Stimulated activated naive CD4-positive, alpha-beta T cell (primary cell): ENCODE results near the gene ACTG1.

ENCODE experiments used
- DNase-seq, 6 experiments: peaks; one replicate each; lab custom pipeline; 2025; lab: John Stamatoyannopoulos, UW

Gene ACTG1

DNA sequence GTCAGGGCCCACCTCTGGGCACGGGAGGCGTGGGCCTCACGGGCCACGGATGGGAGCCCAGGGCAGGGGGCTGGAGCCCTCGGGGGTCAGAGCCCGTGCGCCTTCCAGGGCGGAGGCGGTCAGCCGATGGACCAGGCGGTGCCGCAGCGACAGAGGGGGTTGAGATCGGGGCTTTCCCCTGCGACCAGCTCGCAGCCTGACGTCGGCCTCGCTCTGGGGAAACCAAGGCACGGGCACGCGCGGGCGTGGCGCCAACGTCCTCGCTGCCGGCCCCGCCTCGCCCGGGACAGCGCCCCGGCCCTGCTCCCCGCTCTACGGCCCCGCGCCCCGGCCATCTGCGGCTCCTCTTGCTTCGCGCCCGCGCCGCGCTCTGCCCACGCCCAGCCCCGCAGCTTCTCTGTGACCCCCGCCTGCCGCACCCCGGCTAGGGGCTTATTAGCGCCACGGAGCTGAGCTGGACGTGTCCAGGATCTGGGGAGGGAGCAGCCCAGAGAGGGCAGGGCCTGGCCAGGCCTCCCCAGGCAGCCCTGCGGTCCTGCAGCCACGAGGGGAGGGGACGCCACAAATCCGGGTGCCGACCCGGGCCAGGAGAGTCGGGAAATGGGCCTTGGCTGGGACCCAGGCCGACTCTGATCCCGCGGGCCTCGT is 13.5 kb downstream of the ACTG1 start:
- no peak for DNase-seq

DNA sequence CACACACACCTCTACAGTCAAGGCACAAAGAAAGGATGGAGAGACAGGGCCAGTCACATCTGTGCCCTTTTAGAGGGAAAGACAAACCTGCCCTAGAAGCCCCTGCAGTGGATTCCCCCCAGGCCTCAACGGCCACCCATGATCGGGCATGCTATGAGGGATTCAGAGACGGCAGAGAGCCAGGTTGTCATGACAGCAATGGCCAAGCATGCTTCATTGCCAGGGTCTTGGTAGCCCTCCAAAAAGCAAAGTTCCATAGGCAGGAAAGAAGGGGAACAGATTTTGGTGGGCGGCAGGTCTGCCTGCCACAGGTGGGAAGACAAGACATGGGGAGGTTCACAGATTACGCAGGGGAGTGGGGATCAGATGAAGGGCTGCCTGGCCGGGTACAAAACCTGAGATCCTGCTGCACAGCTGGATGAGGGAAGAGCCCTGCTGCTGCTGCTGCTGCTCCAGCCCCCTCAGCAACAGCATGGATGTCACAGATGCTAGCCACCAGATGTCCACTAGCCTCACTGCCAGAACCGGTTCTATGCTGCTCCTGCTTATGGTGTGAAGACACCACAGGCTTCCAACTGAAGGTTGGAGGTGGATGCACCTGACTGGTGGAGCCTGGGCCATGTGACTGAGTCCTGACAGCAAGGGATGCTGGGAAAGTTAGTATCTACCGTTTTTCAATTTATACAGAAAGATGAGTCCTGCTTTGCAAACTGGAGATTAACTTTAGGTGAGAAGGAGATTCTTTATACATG is 17.8 kb downstream of the ACTG1 start:
- DNase-seq: no peak

DNA sequence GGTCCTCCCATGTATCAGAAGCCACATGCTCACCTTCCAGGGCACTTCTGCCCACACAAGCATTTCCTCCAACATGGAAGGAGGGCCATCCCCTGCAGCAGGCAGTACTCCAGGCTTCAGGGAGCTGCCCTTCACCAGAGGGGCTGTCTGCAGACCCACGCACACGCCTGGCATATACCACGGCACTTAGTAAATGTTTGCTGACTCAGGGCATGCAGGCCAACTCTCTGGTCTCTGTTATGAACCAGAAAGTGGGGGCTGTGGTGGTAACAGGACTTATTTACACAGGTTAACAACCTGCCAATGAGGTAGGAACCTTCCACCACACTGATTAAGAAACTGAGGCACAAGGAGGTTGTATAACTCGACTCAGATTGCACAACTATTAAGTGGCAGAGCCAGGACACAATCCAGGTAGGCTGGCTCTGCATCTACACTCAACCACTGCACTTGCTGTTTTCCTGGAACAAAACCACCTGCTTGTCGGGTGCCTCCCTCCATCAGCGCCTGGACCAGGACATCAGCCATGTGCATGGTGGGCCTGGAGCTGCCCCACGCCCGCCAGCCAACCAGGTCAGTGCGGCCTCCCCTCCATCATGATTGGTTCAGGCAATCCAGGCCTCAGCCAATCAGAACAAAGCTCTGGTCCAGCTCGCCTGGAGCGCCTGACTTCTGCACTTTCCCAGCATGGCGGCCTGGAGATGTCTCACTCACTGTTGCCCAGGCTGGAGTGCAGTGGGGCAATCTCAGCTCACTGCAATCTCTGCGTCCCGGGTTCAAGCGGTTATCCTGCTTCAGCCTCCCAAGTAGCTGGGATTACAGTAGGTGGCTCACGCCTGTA is 19.2 kb downstream of the ACTG1 start:
- DNase-seq: no peak

DNA sequence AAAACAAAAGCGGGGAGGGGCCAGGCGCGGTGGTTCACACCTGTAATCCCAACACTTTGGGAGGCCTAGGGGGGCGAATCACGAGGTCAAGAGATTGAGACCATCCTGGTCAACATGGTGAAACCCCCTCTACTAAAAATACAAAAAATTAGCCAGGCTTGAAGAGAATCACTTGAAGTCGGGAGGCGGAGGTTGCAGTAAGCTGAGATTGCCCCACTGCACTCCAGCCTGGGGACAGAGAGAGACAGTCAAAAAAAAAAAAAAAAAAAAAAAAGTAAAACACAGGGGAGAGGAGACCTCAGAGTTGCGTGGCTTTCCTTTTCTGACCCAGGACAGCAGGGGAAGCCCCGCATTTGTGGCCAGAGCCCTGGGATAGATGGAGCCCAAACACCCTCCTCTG is 19.9 kb downstream of the ACTG1 start:
- no peak for DNase-seq

DNA sequence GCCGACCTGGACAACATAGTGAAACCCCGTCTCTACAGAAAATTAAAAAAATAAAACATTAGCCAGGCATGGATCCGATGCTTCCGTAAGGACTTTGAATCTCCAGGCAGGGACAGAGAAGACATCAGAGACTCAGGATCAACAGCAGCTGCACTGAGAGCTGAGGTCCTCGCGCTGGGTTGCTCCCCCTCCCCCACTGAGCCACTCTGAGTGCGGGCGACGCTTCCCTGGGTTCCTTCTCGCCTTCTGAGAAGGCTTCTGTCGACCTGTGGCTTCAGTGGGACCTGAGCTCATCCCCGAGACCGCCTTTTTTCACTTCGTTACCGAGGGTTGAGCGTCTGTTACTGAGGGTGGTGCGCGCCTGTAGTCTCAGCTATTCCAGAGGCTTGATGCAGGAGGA is 20.4 kb downstream of the ACTG1 start:
- DNase-seq: no peak

DNA sequence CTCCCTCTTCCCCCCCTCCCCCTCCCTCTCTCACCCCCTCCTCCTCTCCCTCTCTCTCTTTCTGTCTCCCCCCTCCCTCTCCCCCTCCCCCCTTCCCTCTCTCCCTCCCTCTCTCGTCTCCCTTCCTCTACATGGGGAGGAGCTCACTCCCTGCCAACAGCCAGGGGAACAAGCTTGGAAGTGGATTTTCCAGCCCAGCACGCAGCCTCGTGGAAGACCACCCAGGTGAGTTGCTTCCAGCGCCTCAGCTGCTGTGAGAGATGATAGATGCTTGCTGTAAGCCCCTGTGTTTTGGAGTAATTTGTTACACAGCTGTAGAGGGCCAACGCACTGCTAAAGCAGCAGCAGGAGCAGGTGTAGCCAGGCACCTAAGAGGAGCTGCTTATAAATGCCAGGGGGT is 20.8 kb downstream of the ACTG1 start:
- DNase-seq: no peak

DNA sequence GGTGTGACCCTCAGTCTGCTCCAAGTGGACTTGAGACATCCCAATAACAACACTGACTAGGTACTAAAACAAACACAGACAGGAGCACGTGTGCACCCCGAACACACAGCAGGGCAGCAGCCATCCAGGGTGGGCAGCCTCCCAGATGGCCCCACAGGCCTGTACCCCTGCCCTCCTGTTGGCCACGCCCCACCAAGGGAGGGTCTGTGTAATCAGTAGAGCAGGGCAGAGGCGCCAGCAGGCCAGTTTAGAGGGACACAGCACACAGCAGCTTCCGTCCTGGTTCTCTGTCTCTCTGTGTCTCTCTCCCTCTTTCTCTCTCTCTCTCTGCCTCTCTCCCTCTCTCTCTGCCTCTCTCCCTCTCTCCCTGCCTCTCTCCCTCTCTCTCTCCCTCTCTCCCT is 21.4 kb downstream of the ACTG1 start:
- DNase-seq: no peak

DNA sequence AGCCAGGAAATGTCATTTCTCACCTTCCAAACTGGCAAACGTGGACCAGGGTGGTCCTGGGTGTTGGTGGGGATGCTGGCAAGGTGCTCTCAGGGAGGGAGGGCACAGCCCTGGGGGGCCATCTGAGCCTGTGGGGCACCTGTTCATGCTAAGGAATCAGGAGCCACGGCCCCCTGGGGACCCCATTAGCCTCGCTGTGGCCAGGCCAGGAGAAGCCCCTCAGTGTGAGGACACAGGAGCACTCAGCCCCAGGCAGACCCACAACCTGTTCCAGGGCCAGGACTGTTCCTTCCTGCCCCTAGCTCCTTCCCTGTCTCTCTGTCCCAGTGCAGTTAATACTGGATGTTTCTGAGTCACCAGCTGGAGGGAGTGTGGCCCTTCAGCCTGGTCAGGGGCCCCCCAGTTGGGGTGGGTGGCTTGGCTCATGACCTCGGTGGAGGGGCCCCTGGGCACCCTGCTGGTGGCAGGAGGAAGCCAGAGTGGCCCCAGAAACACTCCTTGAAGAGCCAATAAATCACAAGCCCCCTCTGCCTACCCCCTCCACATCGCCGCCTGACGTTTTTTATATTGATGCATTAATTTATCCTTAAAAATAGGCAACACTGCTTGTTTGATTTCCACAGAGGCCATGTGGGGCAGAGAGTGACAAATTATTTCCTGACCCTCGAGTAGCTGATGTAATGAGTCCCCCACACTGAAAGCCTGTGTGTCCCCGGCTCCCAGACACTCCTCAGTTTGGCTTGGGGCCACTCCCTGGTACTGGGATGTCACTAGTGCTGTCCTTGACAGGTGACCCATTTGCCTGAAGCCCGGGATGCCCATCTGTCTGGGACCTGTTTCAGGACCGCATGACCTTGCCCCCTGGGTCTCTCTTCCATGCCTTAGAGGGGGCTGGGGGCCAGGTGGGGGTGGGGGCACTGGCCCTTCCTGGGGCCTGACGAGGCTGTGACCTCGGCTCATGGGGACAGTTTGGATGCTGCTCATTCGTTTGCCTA is 22.3 kb downstream of the ACTG1 start:
- DNase-seq: no peak

DNA sequence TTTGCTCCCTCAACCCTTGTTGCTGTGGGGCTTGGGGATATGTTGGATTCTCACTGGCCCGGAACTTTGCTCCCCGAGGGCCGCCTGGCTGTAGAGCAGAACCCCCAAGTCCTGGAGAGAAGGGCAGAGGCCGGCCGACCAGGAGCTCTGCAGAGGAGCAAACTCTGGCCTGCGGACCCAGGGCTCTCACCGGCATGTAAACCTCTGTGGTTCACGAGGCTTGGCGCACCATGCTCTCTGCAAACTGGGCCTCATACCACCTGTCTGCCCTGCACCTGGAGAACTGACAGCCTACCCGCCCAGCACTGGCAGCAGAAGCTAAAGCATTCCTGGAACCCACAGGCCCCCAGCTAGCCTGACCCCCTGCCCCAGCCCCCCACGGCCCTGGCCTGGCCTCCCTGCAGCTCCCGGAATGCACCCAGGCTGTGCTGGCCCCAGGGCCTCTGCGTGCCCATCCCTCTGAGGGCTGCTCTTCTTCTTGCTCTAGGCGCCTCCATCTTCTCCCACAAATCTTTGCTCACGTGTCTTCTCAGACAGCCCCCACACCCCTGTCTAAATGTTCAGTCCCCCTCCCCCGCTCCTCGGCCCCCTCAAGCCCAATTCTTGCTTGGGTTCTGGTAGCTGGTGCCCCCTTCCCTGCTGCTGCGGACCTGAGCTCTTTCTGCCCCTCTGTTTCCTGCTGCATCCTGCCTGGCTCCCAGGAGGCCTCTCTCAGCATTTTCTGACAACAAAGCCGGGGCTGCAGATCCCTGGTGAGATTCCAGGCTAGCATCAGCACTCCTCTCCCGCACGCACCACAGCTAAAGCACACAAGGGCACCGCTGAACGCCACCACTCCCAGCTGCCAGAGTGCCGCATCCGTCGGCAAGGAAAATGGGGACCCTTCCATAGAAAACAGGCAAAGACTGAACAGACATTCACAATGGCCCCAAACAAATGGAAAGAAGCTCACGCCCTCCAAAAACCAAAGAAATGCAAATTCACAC is 23.3 kb downstream of the ACTG1 start:
- DNase-seq: no peak

DNA sequence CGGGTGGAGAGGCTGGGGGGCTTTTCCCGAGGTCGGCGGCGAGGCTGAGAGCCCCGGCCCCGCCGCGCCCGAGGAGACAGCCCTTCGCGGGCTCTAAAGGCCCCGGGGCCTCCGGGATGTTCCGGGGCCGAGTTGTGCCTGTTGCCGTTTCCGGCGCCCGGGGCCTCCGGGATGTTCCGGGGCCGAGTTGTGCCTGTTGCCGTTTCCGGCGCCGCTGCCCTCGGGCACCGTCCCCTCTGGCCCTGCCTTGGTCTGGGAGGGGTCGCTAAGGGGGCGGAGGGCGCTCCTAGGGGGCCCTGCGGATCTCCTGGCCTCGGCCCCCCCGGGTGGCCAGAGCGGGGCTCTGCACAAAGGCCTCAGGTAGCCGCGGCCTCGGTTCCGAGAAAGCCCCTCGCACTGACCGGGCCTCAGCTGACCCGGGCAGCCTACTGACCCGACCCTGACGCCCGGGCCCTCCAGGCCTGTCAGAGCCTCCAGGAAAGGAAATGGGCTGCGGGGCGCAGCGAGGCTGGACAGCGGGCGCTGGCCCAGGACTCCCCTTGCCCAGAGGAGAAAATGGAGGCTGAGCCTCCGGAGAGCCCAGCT is 24.2 kb downstream of the ACTG1 start:
- peak in 1 of 6 experiments; percentile 48 for DNase-seq

DNA sequence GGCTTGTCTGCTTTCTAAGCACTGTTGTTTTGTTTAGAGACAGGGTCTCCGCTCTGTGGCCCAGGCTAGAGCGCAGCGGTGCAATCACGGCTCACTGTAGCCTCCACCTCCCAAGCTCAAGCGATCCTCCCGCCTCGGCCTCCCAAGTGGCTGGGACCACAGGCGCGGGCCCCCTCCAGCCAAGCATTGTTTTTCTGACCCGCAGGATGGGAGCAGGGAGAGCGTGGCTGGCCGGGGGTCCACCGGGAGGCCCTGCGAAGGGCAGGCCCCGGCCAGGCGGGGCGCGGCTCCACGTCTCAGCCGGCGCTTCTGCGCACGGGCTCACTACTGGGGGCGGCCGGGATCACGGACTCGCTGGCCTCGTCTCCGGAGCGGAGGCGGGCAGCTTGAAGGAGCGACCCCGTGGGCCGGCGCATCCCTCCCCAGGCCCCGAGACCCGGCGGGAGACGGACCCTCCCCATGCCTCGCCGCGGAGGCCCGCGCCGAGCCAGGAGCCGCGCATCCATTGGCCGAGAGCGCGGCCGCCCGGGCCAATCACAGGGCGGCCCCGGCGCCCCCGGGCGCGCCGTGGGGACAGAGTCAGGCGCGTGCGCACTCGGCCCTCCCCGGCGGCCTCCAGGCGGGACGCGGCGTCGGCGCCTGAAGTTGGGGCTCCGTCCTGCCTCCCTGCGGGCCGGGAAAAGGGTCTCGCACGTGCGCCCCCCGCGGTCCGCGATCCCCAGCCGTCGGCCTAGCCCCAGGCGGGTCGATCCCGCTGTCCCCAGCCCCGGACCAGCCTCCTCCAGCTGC is 24.9 kb downstream of the ACTG1 start:
- peak; percentile 55 to 74 (median 68) for DNase-seq

DNA sequence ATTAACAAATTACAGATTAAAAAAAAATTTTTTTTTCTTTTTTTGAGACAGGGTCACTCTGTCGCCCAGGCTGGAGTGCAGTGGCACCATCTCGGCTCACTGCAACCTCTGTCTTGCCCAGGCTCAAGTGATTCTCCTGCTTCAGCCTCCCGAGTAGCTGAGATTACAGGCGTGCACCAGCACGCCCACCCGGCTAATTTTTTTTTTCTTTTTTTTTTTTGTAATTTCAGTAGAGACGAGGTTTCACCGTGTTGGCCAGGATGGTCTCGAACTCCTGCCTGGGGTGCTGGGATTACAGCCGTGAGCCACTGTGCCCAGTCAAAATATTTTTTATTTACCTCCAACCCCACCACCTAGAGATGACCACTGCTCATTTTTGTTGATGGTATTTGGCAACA is 25.5 kb downstream of the ACTG1 start:
- no peak for DNase-seq

DNA sequence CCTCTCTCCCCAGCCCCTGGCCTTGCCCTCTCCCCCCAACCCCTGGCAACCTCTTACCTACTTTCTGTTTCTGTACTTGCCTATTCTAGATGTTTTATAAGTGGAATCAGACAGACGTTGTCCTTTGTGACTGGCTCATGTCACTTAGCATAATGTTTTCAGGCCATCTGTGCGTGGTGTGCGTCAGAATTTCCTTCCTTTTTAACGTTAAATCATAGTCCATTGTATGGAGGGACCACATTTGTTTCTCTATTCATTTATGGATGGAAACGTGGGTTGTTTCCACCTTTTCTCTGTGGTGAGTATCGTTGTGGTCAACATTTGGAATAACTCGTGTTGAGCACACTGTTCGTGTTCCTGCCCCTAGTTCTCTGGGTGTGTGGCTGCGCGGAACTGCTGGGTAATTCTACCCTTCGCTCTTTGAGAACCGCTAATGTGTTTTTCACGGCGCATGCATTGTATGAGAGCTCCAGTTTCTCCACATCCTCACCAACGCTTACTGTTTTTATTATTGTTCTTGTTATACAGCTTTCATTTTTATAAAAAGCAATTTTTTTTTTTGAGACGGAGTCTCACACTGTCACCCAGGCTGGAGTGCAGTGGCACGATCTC is 26.3 kb downstream of the ACTG1 start:
- no peak for DNase-seq

DNA sequence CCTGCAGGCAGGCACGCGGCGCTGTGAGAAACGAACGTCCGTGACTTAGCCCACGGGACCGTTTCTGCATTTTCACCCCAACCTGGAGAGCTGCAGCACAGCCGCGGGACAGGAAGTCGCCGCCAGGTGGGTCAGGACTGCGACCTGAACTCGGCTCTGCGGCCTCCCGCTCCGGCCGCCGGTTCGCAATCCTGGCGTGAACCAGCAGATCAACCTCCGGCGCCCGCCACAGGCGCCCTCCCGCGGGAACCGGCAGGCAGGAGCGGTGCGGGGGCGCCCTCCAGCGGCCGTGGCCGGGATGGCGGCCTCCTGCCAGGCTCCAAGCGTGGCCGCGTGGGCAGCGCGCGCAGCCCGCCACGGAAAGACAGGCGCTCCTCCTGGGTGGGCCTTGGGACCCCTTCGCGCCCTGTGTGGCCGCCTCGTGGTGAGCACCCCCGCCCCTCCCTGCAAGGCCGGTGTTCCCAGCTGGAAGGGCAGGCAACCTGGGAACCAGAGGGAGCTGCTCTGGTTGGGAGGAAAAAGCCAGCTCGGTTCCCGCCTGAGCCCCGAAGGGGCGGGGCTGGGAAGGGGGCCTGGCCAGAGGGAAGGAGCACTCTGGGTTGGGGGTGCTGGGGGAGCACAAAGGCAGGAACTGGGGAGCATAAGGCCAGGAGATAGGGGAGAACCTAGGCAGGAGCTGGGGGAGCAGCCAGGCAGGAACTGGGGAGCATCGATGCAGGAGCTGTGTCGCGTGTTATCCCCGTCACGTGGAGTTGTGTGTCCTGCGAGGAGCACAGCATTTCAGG is 28.2 kb downstream of the ACTG1 start:
- DNase-seq: peak; percentile 61 to 91 (median 80)

DNA sequence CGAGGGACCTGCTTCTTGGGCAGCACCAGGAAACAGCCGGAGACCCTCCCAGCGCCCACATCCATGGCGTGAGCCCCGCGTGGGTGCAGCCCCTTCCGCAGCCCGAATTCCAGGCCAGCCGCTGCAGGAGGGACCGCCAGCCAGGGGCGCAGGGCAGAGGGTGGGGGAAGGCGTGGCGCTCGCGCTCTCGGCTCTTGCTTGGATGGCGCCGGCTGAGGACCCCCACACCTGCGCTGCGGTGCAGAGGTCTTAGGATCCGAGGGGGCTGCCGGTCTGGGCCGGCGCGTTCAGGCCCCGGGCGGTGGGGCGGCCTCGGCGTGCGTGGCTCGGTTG is 28.8 kb downstream of the ACTG1 start:
- DNase-seq: no peak

DNA sequence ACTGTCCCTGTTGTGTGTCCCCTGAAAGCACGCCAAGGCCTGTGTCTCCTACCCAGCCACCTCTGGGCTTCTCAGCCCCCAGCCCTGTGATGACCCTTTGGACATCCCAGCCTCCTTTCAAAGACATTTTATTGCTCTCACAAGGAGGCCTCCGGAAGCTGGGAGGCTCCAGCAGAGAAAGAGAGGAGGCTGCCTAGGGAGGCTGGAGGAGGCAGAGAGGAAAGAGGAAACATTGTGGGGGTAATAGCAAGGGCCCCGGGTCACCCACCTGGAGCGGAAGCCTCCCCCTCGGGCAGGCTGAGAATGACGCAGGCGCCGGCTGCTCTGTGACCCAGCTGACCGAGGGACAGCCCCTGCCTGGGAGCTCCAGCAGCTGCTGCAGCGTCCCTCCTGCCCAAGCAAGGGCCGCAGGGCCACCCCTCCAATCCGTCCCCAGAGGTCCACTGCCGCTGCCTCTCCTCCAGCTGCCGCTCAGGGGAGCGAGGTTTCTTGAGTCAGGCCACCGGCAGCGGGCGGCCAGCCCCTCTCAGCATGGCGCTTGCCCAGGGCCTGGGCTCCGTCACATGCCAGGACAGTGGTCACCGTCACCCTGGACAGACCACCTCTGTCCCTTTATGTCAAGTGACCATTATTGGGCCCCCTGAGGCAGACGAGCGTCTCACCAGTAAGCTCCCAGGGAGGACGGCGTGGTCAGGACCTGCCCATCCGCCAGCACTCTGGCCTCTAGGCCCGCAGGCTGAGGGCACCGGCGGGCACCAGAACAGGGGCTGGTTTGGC is 29.3 kb downstream of the ACTG1 start:
- DNase-seq: no peak

DNA sequence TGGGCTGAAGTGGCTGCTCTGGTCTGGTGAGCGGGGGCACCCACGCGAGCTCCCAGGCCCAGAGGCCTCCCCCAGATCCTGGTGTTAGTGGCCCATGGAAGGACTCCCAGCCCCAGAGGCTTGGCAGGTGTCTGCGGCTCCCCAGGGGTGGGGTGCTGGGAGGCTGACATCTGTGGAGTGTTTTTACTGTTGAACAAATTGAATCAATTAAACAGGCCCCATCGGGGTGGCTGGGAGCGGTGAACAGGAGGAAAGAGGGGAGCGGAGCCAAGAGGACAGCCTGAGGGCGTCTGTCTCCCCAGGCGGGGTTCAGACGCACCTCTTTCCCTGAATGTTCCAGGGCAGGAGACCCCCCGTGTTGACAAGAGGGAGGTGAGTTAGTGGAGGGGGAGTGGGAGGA is 29.9 kb downstream of the ACTG1 start:
- DNase-seq: no peak
